ENCODE measurements around the gene ITFG1.
A peak's percentile ranks its signal among the peaks of the same experiment; 100 is the strongest.
"Not testable (repeated sequence)": the region's sequence is repeated elsewhere in the genome, so short reads cannot be mapped to it uniquely, and the experiment has no call there.

ITFG1 gene

DNA sequence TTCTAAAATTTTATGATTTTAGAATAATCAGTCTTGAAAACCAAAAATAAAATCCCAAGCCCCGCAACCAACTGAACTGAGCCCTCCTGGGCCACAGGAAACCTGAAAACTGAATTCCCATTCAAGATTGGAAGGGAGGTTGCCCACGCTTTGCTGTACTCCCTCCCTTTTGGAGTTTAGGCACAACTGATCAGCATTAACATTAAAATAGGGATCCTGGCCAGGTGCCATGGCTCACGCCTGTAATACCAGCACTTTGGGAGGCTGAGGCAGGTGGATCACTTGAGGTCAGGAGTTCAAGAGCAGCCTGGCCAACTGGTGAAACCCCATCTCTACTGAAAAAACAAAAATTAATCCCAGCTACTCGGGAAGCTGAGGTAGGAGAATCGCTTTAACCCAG is 264.4 kb downstream of the ITFG1 start:
- Mint-ChIP-seq H3K4me3 (no peak overlapping the region), H3K36me3 (ENCODE audit: low read depth) (no peaks in the 10 kb centered on the region), H3K27ac (no peak overlapping the region), H3K9me3 (no peaks in the 10 kb centered on the region), H3K27me3 (ENCODE audit: low read depth) (no peaks in the 10 kb centered on the region), H3K4me1 (ENCODE audit: low read depth) (no peaks in the 10 kb centered on the region)
- DNase-seq (ENCODE audit: low spot score) = no peak

DNA sequence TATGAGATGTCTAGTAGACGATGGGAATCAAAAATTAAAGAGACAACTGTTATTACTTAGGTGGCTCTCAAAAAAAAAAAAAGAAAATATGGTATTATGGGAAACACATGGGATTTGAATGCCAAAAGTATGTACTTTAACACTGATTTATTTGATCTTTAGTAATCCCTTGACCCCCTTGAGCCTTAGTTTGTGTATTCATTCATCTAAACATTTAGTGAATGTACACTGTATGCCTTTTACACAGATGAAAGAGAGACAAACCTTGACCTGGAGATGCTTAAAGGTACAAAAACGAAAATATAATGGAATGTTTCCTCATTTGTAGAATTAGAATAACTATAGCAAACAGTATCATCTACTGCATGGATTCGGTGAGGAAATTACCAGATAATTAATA is 278.5 kb downstream of the ITFG1 start:
- no peaks in the 10 kb centered on the region for H3K36me3 Mint-ChIP-seq (ENCODE audit: low read depth)
- no peak overlapping the region for H3K4me3 Mint-ChIP-seq
- H3K27ac Mint-ChIP-seq = no peak overlapping the region

DNA sequence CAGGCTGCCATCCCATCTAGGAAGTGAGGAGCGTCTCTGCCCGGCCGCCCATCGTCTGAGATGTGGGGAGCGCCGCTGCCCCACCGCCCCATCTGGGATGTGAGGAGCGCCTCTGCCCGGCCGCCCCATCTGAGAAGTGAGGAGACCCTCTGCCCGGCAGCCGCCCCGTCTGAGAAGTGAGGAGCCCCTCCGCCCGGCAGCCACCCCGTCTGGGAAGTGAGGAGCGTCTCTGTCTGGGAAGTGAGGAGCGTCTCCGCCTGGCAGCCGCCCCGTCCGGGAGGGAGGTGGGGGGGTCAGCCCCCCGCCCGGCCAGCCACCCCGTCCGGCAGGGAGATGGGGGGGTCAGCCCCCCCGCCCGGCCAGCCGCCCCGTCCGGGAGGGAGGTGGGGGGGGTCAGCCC is 279.8 kb downstream of the ITFG1 start:
- not testable (repeated sequence) for DNase-seq (ENCODE audit: low spot score); H3K36me3 Mint-ChIP-seq (ENCODE audit: low read depth); H3K27me3 Mint-ChIP-seq (ENCODE audit: low read depth); H3K27ac Mint-ChIP-seq; H3K9me3 Mint-ChIP-seq; H3K4me1 Mint-ChIP-seq (ENCODE audit: low read depth); H3K4me3 Mint-ChIP-seq

More for the DNA sequence above, 278.5 kb downstream of the ITFG1 start:
- Mint-ChIP-seq H3K4me1 (ENCODE audit: low read depth) (no peaks in the 10 kb centered on the region), H3K9me3 (no peaks in the 10 kb centered on the region), H3K27me3 (ENCODE audit: low read depth) (no peaks in the 10 kb centered on the region)
- DNase-seq (ENCODE audit: low spot score) = no peak

DNA sequence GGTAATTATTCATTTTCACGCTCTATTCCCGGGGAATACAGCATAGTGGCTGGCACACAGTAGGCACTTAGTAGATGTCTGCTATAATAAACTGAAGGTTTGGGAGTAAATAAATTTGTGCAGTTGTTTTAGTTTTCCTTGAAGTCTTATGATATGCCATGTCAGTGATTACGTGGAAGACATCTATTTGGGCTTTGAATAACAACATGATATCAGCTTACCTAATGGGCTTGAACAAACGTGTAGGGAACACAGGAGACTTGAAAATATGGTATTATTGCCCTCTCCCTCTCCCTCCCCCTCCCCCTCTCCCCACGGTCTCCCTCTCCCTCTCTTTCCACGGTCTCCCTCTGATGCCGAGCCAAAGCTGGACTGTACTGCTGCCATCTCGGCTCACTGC is 280.8 kb downstream of the ITFG1 start:
- Mint-ChIP-seq H3K36me3 (ENCODE audit: low read depth) (no peaks in the 10 kb centered on the region), H3K27ac (no peak overlapping the region), H3K9me3 (no peaks in the 10 kb centered on the region), H3K27me3 (ENCODE audit: low read depth) (no peaks in the 10 kb centered on the region), H3K4me3 (no peak overlapping the region), H3K4me1 (ENCODE audit: low read depth) (no peaks in the 10 kb centered on the region)
- DNase-seq (ENCODE audit: low spot score) = no peak

DNA sequence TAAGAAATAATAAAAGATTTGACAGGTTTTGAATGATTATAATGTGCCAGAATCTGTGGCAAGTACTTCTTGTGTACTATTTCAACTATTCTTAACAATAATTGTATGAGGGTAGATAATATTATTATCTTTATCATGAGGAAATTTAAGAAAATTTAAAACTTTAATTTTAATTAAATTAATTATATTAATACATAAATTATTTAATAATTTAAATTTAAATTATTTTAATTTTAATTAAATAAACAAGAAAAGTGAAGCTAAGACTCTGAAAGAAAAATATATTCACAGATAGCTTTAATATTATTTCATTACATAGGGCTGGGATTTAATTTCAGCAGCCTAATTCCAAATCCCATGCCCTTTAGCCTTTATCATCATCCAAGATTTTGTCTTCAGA is 285.7 kb downstream of the ITFG1 start:
- H3K27ac Mint-ChIP-seq = no peak overlapping the region
- no peaks in the 10 kb centered on the region for H3K9me3 Mint-ChIP-seq
- no peaks in the 10 kb centered on the region for H3K4me1 Mint-ChIP-seq (ENCODE audit: low read depth)
- no peak overlapping the region for H3K4me3 Mint-ChIP-seq
- H3K27me3 Mint-ChIP-seq (ENCODE audit: low read depth) = no peaks in the 10 kb centered on the region
- DNase-seq (ENCODE audit: low spot score) = no peak
- H3K36me3 Mint-ChIP-seq (ENCODE audit: low read depth) = no peaks in the 10 kb centered on the region

DNA sequence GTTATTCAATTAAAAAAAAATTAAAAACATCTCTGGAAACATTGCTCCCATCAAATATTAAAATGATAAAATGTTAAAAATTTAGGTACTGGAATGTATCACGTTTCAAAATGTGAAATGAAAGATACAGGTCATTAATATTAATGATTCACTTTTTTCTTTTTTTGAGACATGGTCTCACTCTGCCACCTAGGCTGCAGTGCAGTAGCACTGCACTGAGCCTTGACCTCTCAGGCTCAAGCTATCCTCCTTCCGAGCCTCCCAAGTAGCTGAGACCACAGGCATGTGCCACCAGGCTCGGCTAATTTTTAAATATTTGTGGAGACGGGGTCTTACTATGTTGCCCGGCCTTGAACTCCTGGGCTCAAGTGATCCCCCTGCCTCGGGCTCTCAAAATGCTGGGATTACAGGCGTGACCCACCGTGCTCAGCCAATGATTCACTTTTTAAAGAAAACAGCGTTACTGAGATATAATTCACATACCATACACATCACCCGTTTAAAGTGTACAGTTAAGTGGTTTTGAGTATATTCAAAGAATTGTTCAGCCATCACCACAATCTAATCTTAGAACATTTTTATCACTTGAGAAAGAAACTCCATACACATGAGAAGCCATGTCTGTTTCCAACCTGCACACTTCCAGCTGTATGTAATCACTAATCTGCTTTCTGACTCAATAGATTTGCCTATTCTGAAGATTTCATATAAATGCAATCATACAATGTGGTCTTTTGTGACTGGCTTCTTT is 298.0 kb downstream of the ITFG1 start:
- Mint-ChIP-seq H3K9me3 (no peaks in the 10 kb centered on the region), H3K4me1 (ENCODE audit: low read depth) (no peaks in the 10 kb centered on the region), H3K36me3 (ENCODE audit: low read depth) (no peaks in the 10 kb centered on the region), H3K27ac (no peak overlapping the region), H3K4me3 (no peak overlapping the region), H3K27me3 (ENCODE audit: low read depth) (no peaks in the 10 kb centered on the region)
- DNase-seq (ENCODE audit: low spot score) = no peak

DNA sequence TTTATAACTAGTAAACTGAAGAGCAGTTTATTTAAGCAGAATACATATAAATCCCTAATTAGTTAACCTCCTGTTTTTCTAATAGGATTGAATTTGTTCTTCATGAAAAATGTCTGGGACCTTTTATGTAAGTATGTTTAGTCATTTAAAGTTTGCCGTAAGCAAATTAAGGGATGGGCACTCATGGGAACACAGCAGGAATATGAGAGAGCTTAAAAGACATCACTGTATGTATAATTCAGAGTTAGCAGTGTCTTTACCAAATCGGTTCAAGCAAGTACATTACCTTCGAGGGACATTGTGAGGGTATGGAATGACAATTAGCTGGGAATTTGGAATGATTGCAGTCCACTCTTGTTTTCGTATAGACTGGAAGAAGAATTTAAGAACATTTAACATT is 299.4 kb downstream of the ITFG1 start:
- H3K27me3 Mint-ChIP-seq (ENCODE audit: low read depth) = no peaks in the 10 kb centered on the region
- H3K4me3 Mint-ChIP-seq = no peak overlapping the region
- no peaks in the 10 kb centered on the region for H3K4me1 Mint-ChIP-seq (ENCODE audit: low read depth)
- no peak overlapping the region for H3K27ac Mint-ChIP-seq
- DNase-seq (ENCODE audit: low spot score) = no peak
- peaks cover 7% of the 10 kb centered on the region for H3K36me3 Mint-ChIP-seq (ENCODE audit: low read depth)
- H3K9me3 Mint-ChIP-seq = no peaks in the 10 kb centered on the region

DNA sequence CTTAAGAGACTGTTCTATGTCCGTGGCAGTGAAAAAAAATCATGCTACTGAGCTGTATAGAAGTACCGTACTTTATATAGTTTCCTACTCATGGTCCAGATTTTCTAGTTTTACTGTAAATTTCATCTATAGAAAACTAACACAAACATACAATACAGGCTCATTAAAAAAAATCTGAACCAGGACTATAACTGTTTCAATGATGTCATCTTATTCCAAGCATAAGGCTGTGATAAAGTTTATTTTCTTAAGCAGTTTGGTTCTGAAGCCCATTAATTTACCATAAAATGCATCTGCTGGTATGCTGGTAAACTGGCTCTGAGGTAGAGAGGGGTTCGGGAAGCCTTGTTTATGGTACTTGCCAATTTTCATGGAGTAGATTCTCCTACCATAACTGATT is 300.4 kb downstream of the ITFG1 start:
- no peak for DNase-seq (ENCODE audit: low spot score)
- H3K36me3 Mint-ChIP-seq (ENCODE audit: low read depth) = peaks cover 7% of the 10 kb centered on the region
- no peaks in the 10 kb centered on the region for H3K4me1 Mint-ChIP-seq (ENCODE audit: low read depth)
- no peaks in the 10 kb centered on the region for H3K9me3 Mint-ChIP-seq
- no peaks in the 10 kb centered on the region for H3K27me3 Mint-ChIP-seq (ENCODE audit: low read depth)
- H3K27ac Mint-ChIP-seq = no peak overlapping the region
- H3K4me3 Mint-ChIP-seq = no peak overlapping the region

DNA sequence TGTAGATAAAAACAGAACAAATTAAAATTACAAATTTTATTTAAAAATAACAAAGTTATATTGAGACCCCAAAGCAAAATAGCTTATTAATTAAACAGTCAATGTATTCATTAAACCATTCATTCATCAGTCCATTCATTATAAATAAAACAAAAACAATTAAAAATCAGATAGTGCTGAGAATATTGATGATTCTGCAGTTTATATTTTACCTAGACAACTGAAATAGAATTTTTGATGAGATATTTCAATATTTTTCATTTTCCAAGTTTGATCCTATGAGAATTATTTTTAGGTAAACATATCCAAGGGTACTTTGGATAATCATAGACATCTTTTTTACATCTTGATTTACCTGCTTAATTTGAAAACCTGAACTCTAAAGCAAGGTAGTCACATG is 301.9 kb downstream of the ITFG1 start:
- DNase-seq (ENCODE audit: low spot score) = no peak
- Mint-ChIP-seq H3K9me3 (no peaks in the 10 kb centered on the region), H3K27ac (no peak overlapping the region), H3K4me1 (ENCODE audit: low read depth) (no peaks in the 10 kb centered on the region), H3K27me3 (ENCODE audit: low read depth) (no peaks in the 10 kb centered on the region), H3K4me3 (no peak overlapping the region), H3K36me3 (ENCODE audit: low read depth) (peaks cover 7% of the 10 kb centered on the region)

DNA sequence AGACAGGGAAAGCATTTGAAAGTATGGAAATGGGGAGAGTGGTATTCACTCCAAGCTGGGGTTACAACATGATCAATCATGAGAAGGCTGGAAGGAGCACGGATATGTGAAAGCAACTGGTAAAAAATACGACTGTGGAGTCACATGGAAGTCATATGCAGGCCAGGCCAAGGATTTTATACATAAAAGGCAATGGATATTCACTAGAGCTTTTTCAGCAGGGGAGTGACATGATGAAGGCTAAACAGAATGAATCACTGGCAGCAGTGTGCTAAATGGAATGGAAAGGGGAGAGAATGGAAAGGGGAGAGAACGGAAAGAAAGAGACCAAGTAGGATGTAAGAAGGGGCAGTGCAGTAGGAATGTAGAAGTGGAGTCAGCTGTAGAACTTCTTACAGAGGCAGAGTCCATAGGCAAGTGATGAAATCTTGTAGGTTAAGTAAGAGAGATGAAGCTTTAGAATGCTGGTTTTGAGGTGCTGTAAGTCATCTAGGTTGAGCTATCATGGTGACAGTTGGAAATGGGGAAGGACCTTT is 304.1 kb downstream of the ITFG1 start:
- no peak overlapping the region for H3K27ac Mint-ChIP-seq

DNA sequence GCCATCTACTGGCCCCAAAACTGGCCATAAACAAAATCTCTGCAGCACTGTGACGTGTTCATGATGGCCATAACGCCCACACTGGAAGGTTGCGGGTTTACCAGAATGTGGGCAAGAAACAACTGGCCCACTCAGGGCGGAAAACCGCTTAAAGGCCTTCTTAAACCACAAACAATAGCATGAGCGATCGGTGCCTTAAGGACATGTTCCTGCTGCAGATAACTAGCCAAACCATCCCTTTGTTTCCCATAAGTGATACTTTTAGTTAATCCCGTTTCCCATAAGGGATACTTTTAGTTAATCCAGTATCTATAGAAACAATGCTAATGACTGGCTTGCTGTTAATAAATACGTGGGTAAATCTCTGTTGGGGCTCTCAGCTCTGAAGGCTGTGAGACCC is 308.4 kb downstream of the ITFG1 start:
- not testable (repeated sequence) for DNase-seq (ENCODE audit: low spot score); H3K4me1 Mint-ChIP-seq (ENCODE audit: low read depth); H3K27me3 Mint-ChIP-seq (ENCODE audit: low read depth); H3K4me3 Mint-ChIP-seq; H3K27ac Mint-ChIP-seq
- H3K36me3 Mint-ChIP-seq (ENCODE audit: low read depth) = peaks cover 20% of the 10 kb centered on the region
- peaks cover 21% of the 10 kb centered on the region for H3K9me3 Mint-ChIP-seq

More for the DNA sequence above, 304.1 kb downstream of the ITFG1 start:
- Mint-ChIP-seq H3K4me1 (ENCODE audit: low read depth) (no peaks in the 10 kb centered on the region), H3K36me3 (ENCODE audit: low read depth) (peaks cover 20% of the 10 kb centered on the region), H3K27me3 (ENCODE audit: low read depth) (no peaks in the 10 kb centered on the region), H3K4me3 (no peak overlapping the region), H3K9me3 (peaks cover 18% of the 10 kb centered on the region)
- DNase-seq (ENCODE audit: low spot score) = no peak

DNA sequence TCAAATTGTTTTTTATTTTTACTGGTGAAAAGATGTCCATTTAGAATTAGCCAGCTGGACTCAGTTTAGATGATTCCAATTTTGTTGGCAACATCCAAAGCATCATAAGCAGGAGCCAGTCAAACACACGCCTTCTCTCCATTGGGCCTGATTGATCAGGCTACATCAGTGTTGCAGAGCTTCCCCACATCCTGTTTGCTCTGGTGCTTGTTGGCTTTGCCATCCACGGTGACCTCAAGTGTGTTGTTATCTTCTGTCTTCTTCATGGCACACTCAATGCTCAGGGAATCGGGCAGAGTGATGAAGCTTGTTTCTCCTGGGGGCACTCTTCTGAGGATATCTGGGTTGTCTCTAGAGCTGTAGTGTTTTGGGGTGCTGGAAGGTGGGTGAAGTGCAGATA is 310.8 kb downstream of the ITFG1 start:
- H3K4me1 Mint-ChIP-seq (ENCODE audit: low read depth) = peaks cover 7% of the 10 kb centered on the region
- no peak overlapping the region for H3K27ac Mint-ChIP-seq
- peaks cover 21% of the 10 kb centered on the region for H3K9me3 Mint-ChIP-seq
- H3K27me3 Mint-ChIP-seq (ENCODE audit: low read depth) = peaks cover 11% of the 10 kb centered on the region
- peaks cover 13% of the 10 kb centered on the region for H3K36me3 Mint-ChIP-seq (ENCODE audit: low read depth)
- no peak for DNase-seq (ENCODE audit: low spot score)
- H3K4me3 Mint-ChIP-seq = no peak overlapping the region

DNA sequence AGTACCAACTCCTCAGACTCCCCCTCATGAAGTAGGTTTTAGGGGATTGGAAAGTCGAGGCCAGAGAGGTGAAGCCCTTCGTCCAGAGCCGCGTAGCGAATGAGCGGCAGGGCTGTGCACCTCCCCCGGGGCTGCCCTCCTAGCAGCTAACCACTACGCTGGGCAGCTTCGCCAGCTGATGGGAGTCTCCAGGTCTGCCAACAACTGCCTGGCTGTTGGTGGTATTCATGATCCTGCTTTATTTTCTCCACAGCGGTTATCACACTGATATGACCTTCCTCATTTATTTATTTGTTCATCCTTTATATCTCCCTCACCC is 316.3 kb downstream of the ITFG1 start:
- H3K27ac Mint-ChIP-seq = peak overlapping the region; percentile 13
- no peaks in the 10 kb centered on the region for H3K36me3 Mint-ChIP-seq (ENCODE audit: low read depth)
- DNase-seq (ENCODE audit: low spot score) = no peak

DNA sequence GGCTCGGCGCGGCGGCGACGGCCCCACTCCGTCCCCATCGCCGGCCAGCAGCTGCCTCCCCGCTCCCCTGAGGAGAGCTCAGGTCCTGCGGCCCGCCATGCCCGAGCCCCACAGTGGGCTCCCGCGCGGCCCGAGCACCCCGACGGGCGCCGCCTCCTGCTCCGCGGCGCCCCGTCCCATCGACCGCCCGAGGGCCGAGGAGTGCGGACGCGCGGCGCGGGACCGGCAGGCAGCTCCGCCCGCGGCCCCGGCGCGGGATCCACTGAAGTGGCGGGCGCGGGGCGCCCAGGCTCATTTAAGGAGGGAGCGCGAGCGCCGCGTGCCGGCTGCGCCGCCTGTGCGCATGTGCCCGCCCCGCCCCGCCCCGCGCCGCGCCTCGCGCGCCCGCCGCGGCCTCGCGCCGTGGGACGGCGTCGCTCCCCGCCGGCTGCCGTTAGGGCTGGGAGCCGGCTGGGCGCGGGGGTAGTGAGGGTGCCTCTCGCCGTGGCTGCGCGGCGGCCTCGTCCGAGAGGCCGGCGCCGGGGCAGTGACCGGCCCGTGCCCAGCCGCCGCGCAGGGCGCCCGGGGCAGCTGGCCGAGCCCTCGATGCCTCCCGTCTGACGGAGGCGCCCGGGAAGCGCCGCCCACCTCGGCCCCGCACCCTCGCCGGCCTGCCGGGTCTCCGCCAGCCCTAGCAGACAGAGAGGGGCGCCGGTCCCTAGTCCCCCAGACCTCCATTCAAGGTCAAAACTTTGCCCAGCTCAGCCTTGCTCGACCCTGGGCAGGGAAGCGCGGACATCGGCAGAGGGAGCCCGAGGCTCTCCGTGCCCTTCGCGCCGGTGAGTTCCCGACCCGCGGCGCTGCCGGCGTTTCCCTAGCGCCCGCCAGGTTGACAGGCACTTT is 316.9 kb downstream of the ITFG1 start, which contains the start of gene NETO2:
NETO2 (minus strand) TSS at position 269 of the 882 bp plus-strand sequence. CDS start 333 bp downstream, outside the sequence.
- DNase-seq (ENCODE audit: low spot score) = peak; percentile 60
- H3K27ac Mint-ChIP-seq = peak within 1 kb of the TSS; percentile 13
- no peaks in the 10 kb centered on the region for H3K36me3 Mint-ChIP-seq (ENCODE audit: low read depth)
- peaks cover 34% of the 10 kb centered on the region for H3K27me3 Mint-ChIP-seq (ENCODE audit: low read depth)
- H3K9me3 Mint-ChIP-seq = no peaks in the 10 kb centered on the region
- H3K4me3 Mint-ChIP-seq = peak within 1 kb of the TSS; percentile 77
- H3K4me1 Mint-ChIP-seq (ENCODE audit: low read depth) = peaks cover 10% of the 10 kb centered on the region

More for the DNA sequence above, 316.3 kb downstream of the ITFG1 start:
- Mint-ChIP-seq H3K27me3 (ENCODE audit: low read depth) (peaks cover 32% of the 10 kb centered on the region), H3K9me3 (no peaks in the 10 kb centered on the region), H3K4me3 (peak overlapping the region; percentile 77), H3K4me1 (ENCODE audit: low read depth) (peaks cover 10% of the 10 kb centered on the region)
